CD4-positive, alpha-beta T cell treated with Interleukin-1 beta for 1 hour (primary cell): ENCODE results near the gene LMNA.

Source experiments
- DNase-seq, 2 donors: peaks; one replicate each; pipeline ENCODE4 v3.0.0-alpha.2; 2020 to 2022

LMNA gene

GRCh38 chr1:156104861-156105832 lies 9.4 kb upstream of the LMNA start:
- peak in 1 of 2 donors; percentile 38 for DNase-seq

GRCh38 chr1:156106624-156107488 lies 7.7 kb upstream of the LMNA start:
- DNase-seq: no peak

- no peak for DNase-seq
Measured at GRCh38 chr1:156108057-156108456, 6.5 kb upstream of the LMNA start.

GRCh38 chr1:156108664-156109241 lies 5.8 kb upstream of the LMNA start:
- no peak for DNase-seq

GRCh38 chr1:156110252-156110651 lies 4.3 kb upstream of the LMNA start:
- DNase-seq: no peak

GRCh38 chr1:156111355-156111962 lies 3.1 kb upstream of the LMNA start:
- no peak for DNase-seq

GRCh38 chr1:156112276-156113137 lies 2.0 kb upstream of the LMNA start:
- DNase-seq: no peak

GRCh38 chr1:156113282-156113950 lies 1.1 kb upstream of the LMNA start:
- no peak for DNase-seq

GRCh38 chr1:156114919-156115513 lies 505 bp downstream of the LMNA start:
- no peak for DNase-seq

- DNase-seq: peak; percentile 30 to 44
Measured at GRCh38 chr1:156115514-156116374, 1.2 kb downstream of the LMNA start.

GRCh38 chr1:156116731-156117130 lies 2.2 kb downstream of the LMNA start:
- DNase-seq: peak in 1 of 2 donors; percentile 34

GRCh38 chr1:156117414-156118176 lies 3.1 kb downstream of the LMNA start:
- DNase-seq: peak; percentile 9 to 31

GRCh38 chr1:156118177-156118868 lies 3.8 kb downstream of the LMNA start:
- DNase-seq: peak; percentile 13 to 37

- peak; percentile 46 to 72 for DNase-seq
Measured at GRCh38 chr1:156119503-156120209, 5.1 kb downstream of the LMNA start.

- no peak for DNase-seq
Measured at GRCh38 chr1:156120318-156120717, 5.8 kb downstream of the LMNA start.

- DNase-seq: peak in 1 of 2 donors; percentile 0
Measured at GRCh38 chr1:156121005-156121404, 6.5 kb downstream of the LMNA start.

GRCh38 chr1:156121457-156121856 lies 6.9 kb downstream of the LMNA start:
- DNase-seq: peak; percentile 1 to 21
